Right lobe of liver (tissue), 4 donors: ENCODE results near the gene ATP6V0E1.

Source experiments
- CTCF ChIP-seq, 4 donors: fragments of 200-600 bp in 3 of 4; fragments of 450-650 bp in 1 of 4; IDR thresholded peaks; one replicate each; pipeline versions ENCODE4 v1.5.1 to v1.8.0; 2016 to 2022; ENCODE audit warnings: antibody characterized with exemption in 4 of 4, mild to moderate bottlenecking in 2 of 4
- POLR2A ChIP-seq: fragments of 450-650 bp; IDR thresholded peaks from one replicate; pipeline ENCODE4 v1.6.1; 2017; ENCODE audit warnings: antibody characterized with exemption, mild to moderate bottlenecking
- donor health status: DM: no; HTN: no; CAD: no.
- donor health status: DM: no; HTN: no; CAD: no.
- donor health status: DM: no; HTN: yes; CAD: no.

- no peak for TF ChIP-seq CTCF (IDR thresholded peaks at IDR 0.05)
- TF ChIP-seq POLR2A, result no peak
Observed at GRCh38 chr5:173015598-173016455, 32.3 kb downstream of the ATP6V0E1 start.
